Body of pancreas (tissue), 4 donors: ENCODE measurements around the gene MYH14. TPM values are rescaled to one million over a fixed set of nuclear protein-coding genes. Genes with fewer than 3 reads are reported as not detected.

Source experiments
- ATAC-seq: fragments of 150-250 bp; one replicate; pipeline ENCODE4 v1.9.1; 2016
- DNase-seq, 4 donors: peaks; one replicate each; pipeline ENCODE4 v3.0.0-alpha.2; 2019
- H3K27ac ChIP-seq, 4 donors: fragments of 200-600 bp; sonication (generic); 1 replicate in 3 of 4; 2 replicates in 1 of 4; pipeline versions ENCODE4 v1.5.1 to v1.6.1; 2016 to 2019; ENCODE audit warnings: mild to moderate bottlenecking in 1 of 4, mixed read lengths in 1 of 4, moderate library complexity in 1 of 4
- H3K27me3 ChIP-seq, 2 donors: fragments of 200-600 bp; sonication (generic); one replicate each; pipeline ENCODE4 v1.6.0; 2016; ENCODE audit warnings: mild to moderate bottlenecking in 1 of 2
- H3K36me3 ChIP-seq, 2 donors: fragments of 200-600 bp; sonication (generic); replicated peaks in 1 of 2; 2 replicates each; pipeline ENCODE4 v1.5.1; 2016; ENCODE audit warnings: low read depth in 2 of 2; ENCODE audit not compliant: insufficient read depth in 1 of 2
- H3K4me1 ChIP-seq: fragments of 200-600 bp; sonication (generic); one replicate; pipeline ENCODE4 v1.6.0; 2016
- H3K4me3 ChIP-seq, 2 donors: fragments of 200-600 bp; sonication (generic); 1 replicate in 1 of 2; 2 replicates in 1 of 2; pipeline ENCODE4 v1.5.1; 2016 to 2019
- H3K9me3 ChIP-seq, 3 donors: fragments of 200-600 bp; sonication (generic); 1 replicate in 2 of 3; 2 replicates in 1 of 3; pipeline ENCODE4 v1.5.1; 2016
- POLR2A ChIP-seq, 3 donors: fragments of 450-650 bp; IDR thresholded peaks; one replicate each; pipeline ENCODE4 v1.6.1; 2016; ENCODE audit warnings: antibody characterized with exemption in 3 of 3, mild to moderate bottlenecking in 2 of 3
- WGBS, 2 donors: methylation state at CpG; one replicate each; pipeline ENCODE4 v1.1.5; 2017; 5-methylcytosine and 5-hydroxymethylcytosine counted together
- intact Hi-C: fragments of 100-400 bp; cut with DNase I; formaldehyde crosslinking; loops from one replicate; pipeline ENCODE4 v1.15.1; 2023
- total RNA-seq, 2 donors: library from RNA; depleted of rRNA; stranded (reverse); fragments of >200 nt; gene quantifications; one replicate each; pipeline ENCODE4 v1.1.0, GENCODE V29; 2016
- TF ChIP-seq, protein P1 (sequence below), 7 experiments: fragments of 450-650 bp in 4 of 7; fragments of 200-600 bp in 3 of 7; sonication (generic) in 3 of 7; IDR thresholded peaks; one replicate each; pipeline ENCODE4 v1.5.1; 2016 to 2019; ENCODE audit warnings: antibody characterized with exemption in 7 of 7

Gene MYH14
- total RNA-seq, 2 donors from 2014 or later: 40.9 to 61.2 TPM

DNA sequence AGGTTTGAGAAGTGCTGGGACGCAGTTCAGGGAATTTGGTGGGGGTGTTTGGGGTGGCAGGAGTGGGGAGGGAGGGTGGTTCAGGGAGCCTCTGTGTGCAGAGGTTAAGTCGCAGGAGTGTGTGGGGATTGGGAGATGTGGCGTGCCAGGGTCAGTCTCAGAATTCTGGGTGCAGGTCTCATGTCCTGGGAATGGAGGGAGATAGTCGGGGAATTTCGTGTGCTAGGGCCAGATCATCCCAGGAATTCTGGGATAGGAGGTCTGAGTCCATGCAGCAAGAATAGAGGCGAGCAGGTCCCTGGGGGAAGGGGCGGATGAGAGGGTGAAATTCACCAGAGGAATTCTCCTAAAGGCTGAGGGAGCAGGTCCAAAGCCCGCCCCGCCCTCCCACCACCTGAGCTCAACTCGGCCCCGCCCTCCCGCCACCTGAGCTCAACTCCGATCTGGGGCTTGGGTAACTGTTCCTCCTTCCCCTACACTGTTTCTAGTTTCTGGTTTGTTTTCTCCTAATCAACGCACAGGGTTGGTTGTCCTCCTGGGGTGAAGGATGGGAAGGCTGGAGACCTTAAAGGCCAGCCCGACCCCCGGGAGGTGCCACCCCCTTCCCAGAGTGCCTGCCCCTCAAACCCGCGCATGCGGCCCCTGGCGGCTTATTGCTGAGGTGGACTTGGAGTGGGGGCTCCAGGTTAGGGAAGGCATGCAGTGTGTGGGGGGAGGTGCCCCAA lies 110.6 kb downstream of the MYH14 start:
- peak in 2 of 4 donors; percentile 22 to 49 for DNase-seq

DNA sequence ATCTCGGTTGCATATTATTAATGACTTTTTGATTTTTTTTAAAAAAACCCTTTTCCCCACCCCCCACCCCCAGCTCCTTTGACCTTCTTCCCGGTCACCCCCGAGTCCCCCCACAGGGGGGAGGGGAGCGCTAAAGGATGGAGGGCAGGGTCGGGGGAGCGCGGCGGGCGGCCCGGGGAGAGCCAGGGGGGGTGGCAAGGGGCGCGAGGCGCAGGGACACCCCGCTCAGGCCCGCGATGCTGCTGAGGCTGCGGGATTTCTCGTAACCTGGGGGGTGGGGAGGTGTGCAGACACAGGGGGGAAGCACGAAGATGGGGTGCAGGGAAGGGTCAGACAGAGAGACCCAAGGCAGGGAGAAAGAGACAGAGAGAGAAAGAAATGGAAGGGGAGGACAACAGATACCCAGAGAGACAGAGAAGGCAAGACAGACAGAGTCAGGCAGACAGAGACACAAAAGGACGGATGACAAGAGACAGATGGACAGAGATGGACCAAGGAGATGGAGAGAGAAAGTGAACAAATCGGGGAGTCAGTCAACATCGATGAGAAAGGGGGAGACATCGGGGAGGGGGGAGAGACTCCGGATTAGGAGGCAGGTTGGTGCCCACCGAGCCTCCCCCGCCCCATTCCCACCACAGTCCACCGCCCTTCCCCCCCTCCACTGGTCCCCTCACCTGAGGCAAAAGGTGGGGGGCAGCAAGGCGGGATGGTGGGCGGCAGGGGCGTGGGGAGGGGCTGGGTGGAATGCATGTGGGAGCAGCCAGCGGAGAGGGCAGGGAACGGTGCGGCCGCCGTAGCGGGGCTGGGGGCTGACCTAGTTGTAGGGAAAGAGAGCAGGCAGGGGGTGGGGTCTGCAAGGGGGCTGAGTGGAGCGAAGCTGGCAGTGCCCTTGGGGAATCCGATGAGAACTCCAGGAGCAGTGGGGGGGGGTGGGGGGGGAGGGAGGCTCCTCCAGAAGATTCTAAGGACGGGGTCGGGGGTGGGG lies 111.6 kb downstream of the MYH14 start:
- H3K27ac ChIP-seq: no peak overlapping the region
- H3K9me3 ChIP-seq: no peaks in the 10 kb centered on the region
- no peak for TF ChIP-seq POLR2A (IDR thresholded peaks at IDR 0.05)
- TF ChIP-seq, protein P1, sequence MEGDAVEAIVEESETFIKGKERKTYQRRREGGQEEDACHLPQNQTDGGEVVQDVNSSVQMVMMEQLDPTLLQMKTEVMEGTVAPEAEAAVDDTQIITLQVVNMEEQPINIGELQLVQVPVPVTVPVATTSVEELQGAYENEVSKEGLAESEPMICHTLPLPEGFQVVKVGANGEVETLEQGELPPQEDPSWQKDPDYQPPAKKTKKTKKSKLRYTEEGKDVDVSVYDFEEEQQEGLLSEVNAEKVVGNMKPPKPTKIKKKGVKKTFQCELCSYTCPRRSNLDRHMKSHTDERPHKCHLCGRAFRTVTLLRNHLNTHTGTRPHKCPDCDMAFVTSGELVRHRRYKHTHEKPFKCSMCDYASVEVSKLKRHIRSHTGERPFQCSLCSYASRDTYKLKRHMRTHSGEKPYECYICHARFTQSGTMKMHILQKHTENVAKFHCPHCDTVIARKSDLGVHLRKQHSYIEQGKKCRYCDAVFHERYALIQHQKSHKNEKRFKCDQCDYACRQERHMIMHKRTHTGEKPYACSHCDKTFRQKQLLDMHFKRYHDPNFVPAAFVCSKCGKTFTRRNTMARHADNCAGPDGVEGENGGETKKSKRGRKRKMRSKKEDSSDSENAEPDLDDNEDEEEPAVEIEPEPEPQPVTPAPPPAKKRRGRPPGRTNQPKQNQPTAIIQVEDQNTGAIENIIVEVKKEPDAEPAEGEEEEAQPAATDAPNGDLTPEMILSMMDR (IDR thresholded peaks at IDR 0.05): no peak
- intact Hi-C loops: no loop called here
- H3K36me3 ChIP-seq: no peaks in the 10 kb centered on the region
- H3K4me3 ChIP-seq: no peak overlapping the region
- WGBS, 2 donors: 3 to 5% methylated on average over 30 to 37 of the region's 40 CpGs
- ATAC-seq (no peak), DNase-seq (no peak)
- peaks cover 9% of the 10 kb centered on the region for H3K4me1 ChIP-seq
- H3K27me3 ChIP-seq: peaks cover 0 to 19% of the 10 kb centered on the region in 2 donors

More for the DNA sequence above, 110.6 kb downstream of the MYH14 start:
- Histone ChIP-seq H3K4me3 (no peak overlapping the region), H3K9me3 (no peaks in the 10 kb centered on the region), H3K27me3 (peaks cover 0 to 19% of the 10 kb centered on the region in 2 donors), H3K27ac (no peak overlapping the region), H3K4me1 (peaks cover 9% of the 10 kb centered on the region), H3K36me3 (no peaks in the 10 kb centered on the region)
- no peak for TF ChIP-seq POLR2A (IDR thresholded peaks at IDR 0.05)
- TF ChIP-seq, protein P1 (IDR thresholded peaks at IDR 0.05): no peak
- no peak for ATAC-seq
- intact Hi-C loops: no loop called here
- 3% methylated on average over 12 to 20 of the region's 20 CpGs for WGBS, 2 donors

DNA sequence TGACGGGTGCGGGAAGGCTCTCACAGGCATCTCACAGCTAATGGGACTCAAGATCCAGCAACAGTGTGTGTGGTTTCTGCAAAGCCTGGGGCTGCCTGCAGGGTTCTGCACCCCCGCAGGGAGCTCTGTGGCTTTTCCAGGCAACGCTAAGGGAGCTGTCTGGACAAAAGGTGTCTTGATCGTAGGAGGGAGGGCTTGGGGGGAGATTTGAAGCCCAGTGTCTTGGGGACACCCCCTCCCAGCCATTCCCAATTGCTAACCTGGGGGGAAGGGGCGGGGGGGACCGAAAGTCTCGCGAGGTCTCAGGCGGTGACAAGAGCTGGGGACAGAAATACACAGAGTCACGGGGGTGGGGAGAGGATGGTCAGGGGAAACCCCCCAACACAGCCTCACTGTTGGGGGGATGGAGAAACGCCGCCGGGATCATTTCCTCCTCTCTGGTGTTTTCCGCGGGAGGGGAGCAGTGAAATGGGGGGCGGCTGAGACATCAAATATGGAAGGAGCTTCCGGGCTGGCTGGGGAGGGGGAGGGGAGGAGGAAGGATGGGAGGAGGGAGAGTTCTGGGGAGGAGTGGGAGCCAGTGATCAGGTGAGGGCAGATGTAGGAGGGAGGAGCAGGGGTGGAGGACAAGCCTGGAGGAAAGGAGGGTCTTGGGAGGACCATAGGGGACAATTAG lies 112.5 kb downstream of the MYH14 start:
- no peak for TF ChIP-seq POLR2A (IDR thresholded peaks at IDR 0.05)
- TF ChIP-seq, protein P1 (IDR thresholded peaks at IDR 0.05): no peak
- Histone ChIP-seq H3K27me3 (peaks cover 0 to 19% of the 10 kb centered on the region in 2 donors), H3K27ac (no peak overlapping the region), H3K4me3 (no peak overlapping the region), H3K9me3 (no peaks in the 10 kb centered on the region), H3K4me1 (peaks cover 9% of the 10 kb centered on the region), H3K36me3 (no peaks in the 10 kb centered on the region)
- no peak for ATAC-seq
- WGBS, 2 donors: 2 to 4% methylated on average over 17 to 18 of the region's 18 CpGs
- no peak for DNase-seq
- intact Hi-C loops: no loop called here

DNA sequence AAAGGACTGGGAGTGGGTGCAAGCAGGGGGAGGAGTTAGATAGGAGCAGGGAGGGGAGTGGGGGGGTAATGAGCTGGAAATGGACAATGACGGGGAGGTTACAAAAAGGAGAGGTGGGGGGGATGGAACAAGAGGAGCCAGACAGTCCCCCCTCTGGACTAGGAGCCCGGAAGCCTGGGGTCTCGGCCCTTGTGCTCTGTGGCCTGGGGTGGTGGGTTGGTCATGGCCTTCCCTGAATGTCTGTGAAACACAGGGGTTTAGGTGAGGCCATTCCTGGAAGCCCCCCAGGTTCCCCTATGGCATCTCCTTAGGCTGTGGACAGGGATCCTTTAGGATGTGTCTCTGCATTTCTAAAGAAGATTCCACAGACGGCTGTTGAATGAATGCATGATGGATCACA lies 113.7 kb downstream of the MYH14 start:
- Histone ChIP-seq H3K9me3 (no peaks in the 10 kb centered on the region), H3K27me3 (peaks cover 0 to 17% of the 10 kb centered on the region in 2 donors), H3K36me3 (no peaks in the 10 kb centered on the region), H3K4me3 (no peak overlapping the region), H3K4me1 (peaks cover 9% of the 10 kb centered on the region), H3K27ac (no peak overlapping the region)
- no peak for DNase-seq
- ATAC-seq: no peak
- 56 to 60% methylated on average over 3 to 4 of the region's 4 CpGs for WGBS, 2 donors
- TF ChIP-seq POLR2A (IDR thresholded peaks at IDR 0.05): no peak
- TF ChIP-seq, protein P1 (IDR thresholded peaks at IDR 0.05): no peak
- intact Hi-C loops: no loop called here
